ENCODE results near the gene CEP85.
A peak's percentile ranks its signal among the peaks of the same experiment; 100 is the strongest.
"Not testable (repeated sequence)": the region's sequence is repeated elsewhere in the genome, so short reads cannot be mapped to it uniquely, and the experiment has no call there.

Gene CEP85

GRCh38 chr1:26220199-26220912 lies 13.6 kb upstream of the CEP85 start:
- TF ChIP-seq, protein P1, sequence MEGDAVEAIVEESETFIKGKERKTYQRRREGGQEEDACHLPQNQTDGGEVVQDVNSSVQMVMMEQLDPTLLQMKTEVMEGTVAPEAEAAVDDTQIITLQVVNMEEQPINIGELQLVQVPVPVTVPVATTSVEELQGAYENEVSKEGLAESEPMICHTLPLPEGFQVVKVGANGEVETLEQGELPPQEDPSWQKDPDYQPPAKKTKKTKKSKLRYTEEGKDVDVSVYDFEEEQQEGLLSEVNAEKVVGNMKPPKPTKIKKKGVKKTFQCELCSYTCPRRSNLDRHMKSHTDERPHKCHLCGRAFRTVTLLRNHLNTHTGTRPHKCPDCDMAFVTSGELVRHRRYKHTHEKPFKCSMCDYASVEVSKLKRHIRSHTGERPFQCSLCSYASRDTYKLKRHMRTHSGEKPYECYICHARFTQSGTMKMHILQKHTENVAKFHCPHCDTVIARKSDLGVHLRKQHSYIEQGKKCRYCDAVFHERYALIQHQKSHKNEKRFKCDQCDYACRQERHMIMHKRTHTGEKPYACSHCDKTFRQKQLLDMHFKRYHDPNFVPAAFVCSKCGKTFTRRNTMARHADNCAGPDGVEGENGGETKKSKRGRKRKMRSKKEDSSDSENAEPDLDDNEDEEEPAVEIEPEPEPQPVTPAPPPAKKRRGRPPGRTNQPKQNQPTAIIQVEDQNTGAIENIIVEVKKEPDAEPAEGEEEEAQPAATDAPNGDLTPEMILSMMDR (IDR thresholded peaks at IDR 0.05; ENCODE audit: low read depth, low read length), result no peak
- DNase-seq (ENCODE audit: low read depth in 2 of 2), result no peak
- H3K4me3 ChIP-seq (replicated peaks in 1 of 2; ENCODE audit: low read depth in 2 of 2, low read length in 2 of 2), result no peak overlapping the region

DNA sequence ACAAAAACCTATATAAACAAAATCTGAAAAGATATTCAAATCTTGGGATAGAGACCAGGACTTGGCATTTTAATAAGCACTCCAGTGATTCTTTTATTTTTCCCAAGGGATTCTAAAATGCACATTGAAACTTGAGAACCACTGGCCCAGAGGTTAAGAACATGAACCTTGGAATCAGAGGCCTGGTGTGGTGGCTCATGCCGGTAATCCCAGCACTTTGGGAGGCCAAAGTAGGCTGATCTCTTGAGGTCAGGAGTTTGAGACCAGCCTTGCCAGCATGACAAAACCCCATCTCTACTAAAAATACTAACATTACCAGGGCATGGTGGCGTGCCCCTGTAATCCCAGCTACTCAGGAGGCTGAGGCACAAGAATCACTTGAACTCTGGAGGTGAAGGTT lies 12.9 kb upstream of the CEP85 start:
- TF ChIP-seq, protein P1 (IDR thresholded peaks at IDR 0.05; ENCODE audit: low read depth, low read length), result no peak
- H3K4me3 ChIP-seq (replicated peaks in 1 of 2; ENCODE audit: low read depth in 2 of 2, low read length in 2 of 2), result no peak overlapping the region
- DNase-seq (ENCODE audit: low read depth in 2 of 2), result no peak

DNA sequence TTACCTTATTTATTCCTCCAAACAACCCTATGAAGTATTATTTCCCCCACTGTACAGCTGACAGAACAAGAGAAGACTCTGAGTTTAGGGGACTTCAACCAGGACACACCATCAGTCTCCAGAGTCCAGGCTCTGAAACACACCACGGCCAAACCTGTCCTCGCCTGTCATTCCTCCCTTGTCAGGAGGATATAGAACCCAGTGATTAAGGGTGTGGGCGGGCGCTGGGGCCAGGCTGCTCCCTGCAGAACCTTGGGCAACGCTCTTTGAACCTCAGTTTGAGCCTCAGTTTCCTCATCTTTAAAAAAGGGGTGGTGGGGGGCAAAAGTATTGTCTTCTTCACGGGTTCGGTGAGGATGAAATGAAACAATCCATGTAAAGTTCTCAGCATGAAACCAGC lies 9.4 kb upstream of the CEP85 start:
- TF ChIP-seq, protein P1 (IDR thresholded peaks at IDR 0.05; ENCODE audit: low read depth, low read length), result no peak
- H3K4me3 ChIP-seq (replicated peaks in 1 of 2; ENCODE audit: low read depth in 2 of 2, low read length in 2 of 2), result no peak overlapping the region
- no peak for DNase-seq (ENCODE audit: low read depth in 2 of 2)

DNA sequence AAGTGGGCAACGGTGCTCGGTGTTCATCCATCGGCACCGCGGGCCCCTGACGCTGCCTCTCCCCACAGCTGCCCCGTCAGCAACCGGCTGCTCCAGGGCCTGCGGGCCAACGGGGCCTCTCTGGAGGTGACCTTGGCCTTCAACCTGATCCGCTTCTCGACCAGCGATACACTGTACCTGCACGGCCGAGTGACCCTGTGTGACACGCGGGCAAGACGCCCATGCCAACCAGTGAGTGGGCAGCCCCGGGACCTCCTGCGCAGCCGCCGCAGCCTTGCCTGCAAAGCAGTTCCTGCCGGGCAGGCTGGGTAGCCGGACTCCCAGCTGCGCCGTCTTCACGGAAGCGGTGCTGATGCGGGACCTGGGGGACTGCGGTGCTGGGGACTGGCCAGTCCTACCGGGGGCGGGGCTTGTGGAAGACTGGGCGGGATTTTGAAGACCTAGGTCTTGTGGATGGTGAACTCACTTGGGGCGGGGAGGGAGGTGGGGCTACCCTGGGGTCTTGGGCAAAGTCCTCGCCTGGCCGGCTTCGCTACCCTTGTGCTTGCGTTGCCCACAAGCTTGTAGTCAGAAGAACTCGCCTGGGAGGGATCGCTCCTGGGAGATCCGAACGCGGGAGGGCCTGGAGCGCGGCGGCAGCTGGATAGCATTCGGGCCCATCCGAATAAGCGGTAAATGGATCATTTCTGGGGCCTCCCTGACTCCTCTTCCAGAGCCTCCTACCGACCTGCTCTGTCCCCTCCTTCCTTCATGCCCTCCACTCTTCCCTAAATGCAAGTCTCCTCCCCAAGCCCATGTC lies 8.8 kb upstream of the CEP85 start:
- TF ChIP-seq, protein P1 (IDR thresholded peaks at IDR 0.05; ENCODE audit: low read depth, low read length), result no peak
- peak overlapping the region; percentile 42 to 43 for H3K4me3 ChIP-seq (replicated peaks in 1 of 2; ENCODE audit: low read depth in 2 of 2, low read length in 2 of 2)
- peak; percentile 22 to 54 for DNase-seq (ENCODE audit: low read depth in 2 of 2)

- not testable (repeated sequence) for DNase-seq (ENCODE audit: low read depth in 2 of 2); H3K4me3 ChIP-seq (replicated peaks in 1 of 2; ENCODE audit: low read depth in 2 of 2, low read length in 2 of 2)
Observed at GRCh38 chr1:26230682-26231081, 3.3 kb upstream of the CEP85 start.

GRCh38 chr1:26234644-26235370 lies 807 bp downstream of the CEP85 start:
- TF ChIP-seq, protein P1 (IDR thresholded peaks at IDR 0.05; ENCODE audit: low read depth, low read length), result no peak
- peak; percentile 25 to 28 for DNase-seq (ENCODE audit: low read depth in 2 of 2)
- H3K4me3 ChIP-seq (replicated peaks in 1 of 2; ENCODE audit: low read depth in 2 of 2, low read length in 2 of 2), result peak overlapping the region; percentile 79 to 96

Measured in cardiac fibroblast (primary cell).